HEK293 (cell line): ENCODE data around the gene CHD2.

Experiments used
- BCL11A ChIP-seq: fragments of 450-650 bp; formaldehyde crosslinking; IDR thresholded peaks from 2 replicates; pipeline ENCODE4 v1.5.1; 2016; ENCODE audit warnings: low read depth, missing biosample characterization, missing genetic modification characterization
- GFI1B ChIP-seq: fragments of 450-650 bp; formaldehyde crosslinking; IDR thresholded peaks from 2 replicates; pipeline ENCODE4 v1.5.1; 2016; ENCODE audit warnings: missing biosample characterization, missing genetic modification characterization
- HOXC10 ChIP-seq: sonication (generic); formaldehyde crosslinking; IDR thresholded peaks from 2 replicates; pipeline ENCODE4 v1.8.1; 2023; ENCODE audit warnings: mild to moderate bottlenecking, missing genetic modification reagents
- KLF1 ChIP-seq: fragments of 450-650 bp; formaldehyde crosslinking; IDR thresholded peaks from 2 replicates; pipeline ENCODE4 v1.5.1; 2016; ENCODE audit warnings: missing biosample characterization, missing genetic modification characterization
- OSR2 ChIP-seq: fragments of 450-650 bp; formaldehyde crosslinking; IDR thresholded peaks from 2 replicates; pipeline ENCODE4 v1.5.1; 2016; ENCODE audit warnings: missing biosample characterization, missing genetic modification characterization
- RBAK ChIP-seq: fragments of 450-650 bp; formaldehyde crosslinking; IDR thresholded peaks from 2 replicates; pipeline ENCODE4 v1.5.1; 2016; ENCODE audit warnings: missing biosample characterization, missing genetic modification characterization
- REPIN1 ChIP-seq: fragments of 450-650 bp; formaldehyde crosslinking; IDR thresholded peaks from 2 replicates; pipeline ENCODE4 v1.5.1; 2017; ENCODE audit warnings: missing biosample characterization, missing genetic modification characterization, low read depth
- ZBTB1 ChIP-seq: fragments of 450-650 bp; formaldehyde crosslinking; IDR thresholded peaks from 2 replicates; pipeline ENCODE4 v1.5.1; 2016; ENCODE audit warnings: missing biosample characterization, missing genetic modification characterization
- ZBTB17 ChIP-seq: fragments of 450-650 bp; formaldehyde crosslinking; IDR thresholded peaks from 2 replicates; pipeline ENCODE4 v1.5.1; 2016; ENCODE audit warnings: missing biosample characterization, missing genetic modification characterization
- ZEB2 ChIP-seq: fragments of 450-650 bp; formaldehyde crosslinking; IDR thresholded peaks from 2 replicates; pipeline ENCODE4 v1.5.1; 2016; ENCODE audit warnings: missing biosample characterization, missing genetic modification characterization
- ZIC2 ChIP-seq: fragments of 450-650 bp; formaldehyde crosslinking; IDR thresholded peaks from 2 replicates; pipeline ENCODE4 v1.5.1; 2016; ENCODE audit warnings: missing biosample characterization, missing genetic modification characterization
- ZNF132 ChIP-seq: fragments of 450-650 bp; formaldehyde crosslinking; IDR thresholded peaks from 2 replicates; pipeline ENCODE4 v1.5.1; 2017; ENCODE audit warnings: missing biosample characterization, missing genetic modification characterization, borderline replicate concordance
- ZNF155 ChIP-seq: fragments of 450-650 bp; formaldehyde crosslinking; IDR thresholded peaks from 2 replicates; pipeline ENCODE4 v1.5.1; 2016; ENCODE audit warnings: missing biosample characterization, missing genetic modification characterization
- ZNF184 ChIP-seq: fragments of 450-650 bp; IDR thresholded peaks from 2 replicates; pipeline ENCODE4 v1.5.1; 2018; ENCODE audit warnings: missing biosample characterization, mild to moderate bottlenecking, missing genetic modification characterization
- ZNF2 ChIP-seq: fragments of 450-650 bp; formaldehyde crosslinking; IDR thresholded peaks from 2 replicates; pipeline ENCODE4 v1.5.1; 2016; ENCODE audit warnings: missing biosample characterization, missing genetic modification characterization
- ZNF266 ChIP-seq: fragments of 450-650 bp; formaldehyde crosslinking; IDR thresholded peaks from 2 replicates; pipeline ENCODE4 v1.5.1; 2016; ENCODE audit warnings: missing biosample characterization, missing genetic modification characterization, low read depth
- ZNF302 ChIP-seq: fragments of 450-650 bp; formaldehyde crosslinking; IDR thresholded peaks from 2 replicates; pipeline ENCODE4 v1.5.1; 2016; ENCODE audit warnings: missing biosample characterization, missing genetic modification characterization, low read depth
- ZNF341 ChIP-seq: fragments of 450-650 bp; formaldehyde crosslinking; IDR thresholded peaks from 2 replicates; pipeline ENCODE4; 2016; ENCODE audit warnings: low read depth, missing biosample characterization, missing genetic modification characterization
- ZNF350 ChIP-seq: fragments of 450-650 bp; formaldehyde crosslinking; IDR thresholded peaks from 2 replicates; pipeline ENCODE4 v1.5.0; 2017; ENCODE audit warnings: missing biosample characterization, mild to moderate bottlenecking, missing genetic modification characterization
- ZNF426 ChIP-seq: fragments of 450-650 bp; formaldehyde crosslinking; IDR thresholded peaks from 2 replicates; pipeline ENCODE4 v1.5.1; 2017; ENCODE audit warnings: missing biosample characterization, missing genetic modification characterization, mild to moderate bottlenecking, inconsistent platforms, moderate library complexity
- ZNF510 ChIP-seq: fragments of 450-650 bp; formaldehyde crosslinking; IDR thresholded peaks from 2 replicates; pipeline ENCODE4 v1.5.1; 2018; ENCODE audit warnings: mild to moderate bottlenecking, missing genetic modification characterization, missing biosample characterization; ENCODE audit not compliant: insufficient replicate concordance
- ZNF561 ChIP-seq: fragments of 450-650 bp; IDR thresholded peaks from 2 replicates; pipeline ENCODE4 v1.5.1; 2018; ENCODE audit warnings: missing biosample characterization, missing genetic modification characterization, borderline replicate concordance
- ZNF571 ChIP-seq: fragments of 450-650 bp; formaldehyde crosslinking; IDR thresholded peaks from 2 replicates; pipeline ENCODE4 v1.5.0; 2017; ENCODE audit warnings: missing biosample characterization, missing genetic modification characterization
- ZNF585B ChIP-seq: fragments of 450-650 bp; formaldehyde crosslinking; IDR thresholded peaks from 2 replicates; pipeline ENCODE4 v1.5.1; 2016; ENCODE audit warnings: missing biosample characterization, missing genetic modification characterization
- ZNF610 ChIP-seq: fragments of 450-650 bp; formaldehyde crosslinking; IDR thresholded peaks from 2 replicates; pipeline ENCODE4 v1.5.1; 2016; ENCODE audit warnings: missing biosample characterization, missing genetic modification characterization, borderline replicate concordance
- ZNF621 ChIP-seq: fragments of 450-650 bp; formaldehyde crosslinking; IDR thresholded peaks from 2 replicates; pipeline ENCODE4 v1.5.1; 2017; ENCODE audit warnings: missing biosample characterization, missing genetic modification characterization
- ZNF629 ChIP-seq: fragments of 450-650 bp; formaldehyde crosslinking; IDR thresholded peaks from 2 replicates; pipeline ENCODE4 v1.5.1; 2017; ENCODE audit warnings: missing biosample characterization, missing genetic modification characterization
- ZNF747 ChIP-seq: fragments of 450-650 bp; formaldehyde crosslinking; IDR thresholded peaks from 2 replicates; pipeline ENCODE4 v1.5.1; 2016; ENCODE audit warnings: missing biosample characterization, missing genetic modification characterization
- ZNF785 ChIP-seq: fragments of 450-650 bp; formaldehyde crosslinking; IDR thresholded peaks from 2 replicates; pipeline ENCODE4 v1.5.1; 2016; ENCODE audit warnings: missing biosample characterization, missing genetic modification characterization
- ZXDB ChIP-seq: fragments of 450-650 bp; formaldehyde crosslinking; IDR thresholded peaks from 2 replicates; pipeline ENCODE4 v1.5.1; 2016; ENCODE audit warnings: missing biosample characterization, missing genetic modification characterization
- TF ChIP-seq, protein P1 (sequence below): fragments of 450-650 bp; formaldehyde crosslinking; IDR thresholded peaks from 2 replicates; pipeline ENCODE4 v1.5.1; 2016; ENCODE audit warnings: missing biosample characterization, missing genetic modification characterization
- TF ChIP-seq, protein P2 (sequence below): fragments of 450-650 bp; formaldehyde crosslinking; IDR thresholded peaks from 2 replicates; pipeline ENCODE4 v1.5.1; 2016; ENCODE audit warnings: missing biosample characterization, missing genetic modification characterization
- TF ChIP-seq, protein P3 (sequence below): fragments of 450-650 bp; formaldehyde crosslinking; IDR thresholded peaks from 2 replicates; pipeline ENCODE4 v1.5.1; 2017; ENCODE audit warnings: missing biosample characterization, missing genetic modification characterization
- TF ChIP-seq, protein P4 (sequence below): fragments of 450-650 bp; formaldehyde crosslinking; IDR thresholded peaks from 2 replicates; pipeline ENCODE4 v1.5.1; 2016; ENCODE audit warnings: missing biosample characterization, missing genetic modification characterization

The CHD2 gene

DNA sequence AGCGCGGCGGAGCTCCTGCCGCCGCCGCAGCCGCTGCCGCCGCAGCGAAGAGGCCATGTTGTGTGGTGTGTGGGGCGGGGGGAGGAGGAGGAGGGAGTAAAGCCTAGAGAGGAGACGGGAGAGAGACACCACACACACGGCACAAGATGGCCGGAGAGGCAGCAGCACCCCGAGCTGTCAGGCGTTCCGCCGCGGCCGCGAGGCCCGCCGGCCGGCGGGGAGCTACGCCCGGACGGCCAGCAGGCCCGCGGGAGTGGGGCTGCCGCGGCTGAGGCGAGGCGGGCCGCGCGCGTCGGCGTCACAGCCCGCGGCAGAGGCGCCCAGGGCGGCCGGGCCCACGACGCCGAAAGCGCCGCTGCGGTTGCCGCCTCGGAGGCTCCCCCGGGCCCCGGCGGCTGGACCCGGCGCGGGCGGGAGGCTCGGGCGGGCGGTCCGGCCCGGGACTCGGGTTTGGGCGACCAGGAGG lies 17.4 kb upstream of the CHD2 start (continued):
- TF ChIP-seq REPIN1 (no peak), ZNF266 (tag by site-specific recombination) (no peak), ZNF132 (tag by site-specific recombination) (no peak), ZNF426 (tag by site-specific recombination) (no peak), ZNF510 (tag by site-specific recombination) (no peak), ZXDB (tag by site-specific recombination) (no peak), KLF1 (peak; percentile 9; the same call in 1 of the 2 replicates), ZNF184 (tag by site-specific recombination) (no peak), ZNF350 (tag by site-specific recombination) (no peak), ZNF747 (tag by site-specific recombination) (no peak), ZNF629 (no peak), ZNF341 (tag by site-specific recombination) (no peak), ZNF621 (no peak), OSR2 (no peak), ZIC2 (tag by site-specific recombination) (no peak), BCL11A (tag by site-specific recombination) (no peak), ZEB2 (tag by site-specific recombination) (no peak), ZNF302 (no peak), ZNF571 (tag by site-specific recombination) (no peak), RBAK (tag by site-specific recombination) (no peak), ZNF2 (no peak), ZNF561 (no peak), ZBTB1 (no peak), ZNF785 (tag by site-specific recombination) (no peak), HOXC10 (CRISPR knock-in tag) (peak; percentile 64; the same call in 1 of the 2 replicates), ZNF155 (no peak), GFI1B (tag by site-specific recombination) (no peak), ZNF585B (tag by site-specific recombination) (no peak), ZBTB17 (tag by site-specific recombination) (no peak), ZNF610 (no peak)
- TF ChIP-seq, protein P1, sequence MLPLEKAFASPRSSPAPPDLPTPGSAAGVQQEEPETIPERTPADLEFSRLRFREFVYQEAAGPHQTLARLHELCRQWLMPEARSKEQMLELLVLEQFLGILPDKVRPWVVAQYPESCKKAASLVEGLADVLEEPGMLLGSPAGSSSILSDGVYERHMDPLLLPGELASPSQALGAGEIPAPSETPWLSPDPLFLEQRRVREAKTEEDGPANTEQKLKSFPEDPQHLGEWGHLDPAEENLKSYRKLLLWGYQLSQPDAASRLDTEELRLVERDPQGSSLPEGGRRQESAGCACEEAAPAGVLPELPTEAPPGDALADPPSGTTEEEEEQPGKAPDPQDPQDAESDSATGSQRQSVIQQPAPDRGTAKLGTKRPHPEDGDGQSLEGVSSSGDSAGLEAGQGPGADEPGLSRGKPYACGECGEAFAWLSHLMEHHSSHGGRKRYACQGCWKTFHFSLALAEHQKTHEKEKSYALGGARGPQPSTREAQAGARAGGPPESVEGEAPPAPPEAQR: no peak
- TF ChIP-seq, protein P2, sequence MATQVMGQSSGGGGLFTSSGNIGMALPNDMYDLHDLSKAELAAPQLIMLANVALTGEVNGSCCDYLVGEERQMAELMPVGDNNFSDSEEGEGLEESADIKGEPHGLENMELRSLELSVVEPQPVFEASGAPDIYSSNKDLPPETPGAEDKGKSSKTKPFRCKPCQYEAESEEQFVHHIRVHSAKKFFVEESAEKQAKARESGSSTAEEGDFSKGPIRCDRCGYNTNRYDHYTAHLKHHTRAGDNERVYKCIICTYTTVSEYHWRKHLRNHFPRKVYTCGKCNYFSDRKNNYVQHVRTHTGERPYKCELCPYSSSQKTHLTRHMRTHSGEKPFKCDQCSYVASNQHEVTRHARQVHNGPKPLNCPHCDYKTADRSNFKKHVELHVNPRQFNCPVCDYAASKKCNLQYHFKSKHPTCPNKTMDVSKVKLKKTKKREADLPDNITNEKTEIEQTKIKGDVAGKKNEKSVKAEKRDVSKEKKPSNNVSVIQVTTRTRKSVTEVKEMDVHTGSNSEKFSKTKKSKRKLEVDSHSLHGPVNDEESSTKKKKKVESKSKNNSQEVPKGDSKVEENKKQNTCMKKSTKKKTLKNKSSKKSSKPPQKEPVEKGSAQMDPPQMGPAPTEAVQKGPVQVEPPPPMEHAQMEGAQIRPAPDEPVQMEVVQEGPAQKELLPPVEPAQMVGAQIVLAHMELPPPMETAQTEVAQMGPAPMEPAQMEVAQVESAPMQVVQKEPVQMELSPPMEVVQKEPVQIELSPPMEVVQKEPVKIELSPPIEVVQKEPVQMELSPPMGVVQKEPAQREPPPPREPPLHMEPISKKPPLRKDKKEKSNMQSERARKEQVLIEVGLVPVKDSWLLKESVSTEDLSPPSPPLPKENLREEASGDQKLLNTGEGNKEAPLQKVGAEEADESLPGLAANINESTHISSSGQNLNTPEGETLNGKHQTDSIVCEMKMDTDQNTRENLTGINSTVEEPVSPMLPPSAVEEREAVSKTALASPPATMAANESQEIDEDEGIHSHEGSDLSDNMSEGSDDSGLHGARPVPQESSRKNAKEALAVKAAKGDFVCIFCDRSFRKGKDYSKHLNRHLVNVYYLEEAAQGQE: no peak
- TF ChIP-seq, protein P3, sequence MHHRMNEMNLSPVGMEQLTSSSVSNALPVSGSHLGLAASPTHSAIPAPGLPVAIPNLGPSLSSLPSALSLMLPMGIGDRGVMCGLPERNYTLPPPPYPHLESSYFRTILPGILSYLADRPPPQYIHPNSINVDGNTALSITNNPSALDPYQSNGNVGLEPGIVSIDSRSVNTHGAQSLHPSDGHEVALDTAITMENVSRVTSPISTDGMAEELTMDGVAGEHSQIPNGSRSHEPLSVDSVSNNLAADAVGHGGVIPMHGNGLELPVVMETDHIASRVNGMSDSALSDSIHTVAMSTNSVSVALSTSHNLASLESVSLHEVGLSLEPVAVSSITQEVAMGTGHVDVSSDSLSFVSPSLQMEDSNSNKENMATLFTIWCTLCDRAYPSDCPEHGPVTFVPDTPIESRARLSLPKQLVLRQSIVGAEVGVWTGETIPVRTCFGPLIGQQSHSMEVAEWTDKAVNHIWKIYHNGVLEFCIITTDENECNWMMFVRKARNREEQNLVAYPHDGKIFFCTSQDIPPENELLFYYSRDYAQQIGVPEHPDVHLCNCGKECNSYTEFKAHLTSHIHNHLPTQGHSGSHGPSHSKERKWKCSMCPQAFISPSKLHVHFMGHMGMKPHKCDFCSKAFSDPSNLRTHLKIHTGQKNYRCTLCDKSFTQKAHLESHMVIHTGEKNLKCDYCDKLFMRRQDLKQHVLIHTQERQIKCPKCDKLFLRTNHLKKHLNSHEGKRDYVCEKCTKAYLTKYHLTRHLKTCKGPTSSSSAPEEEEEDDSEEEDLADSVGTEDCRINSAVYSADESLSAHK (tag by site-specific recombination): no peak
- TF ChIP-seq, protein P4, sequence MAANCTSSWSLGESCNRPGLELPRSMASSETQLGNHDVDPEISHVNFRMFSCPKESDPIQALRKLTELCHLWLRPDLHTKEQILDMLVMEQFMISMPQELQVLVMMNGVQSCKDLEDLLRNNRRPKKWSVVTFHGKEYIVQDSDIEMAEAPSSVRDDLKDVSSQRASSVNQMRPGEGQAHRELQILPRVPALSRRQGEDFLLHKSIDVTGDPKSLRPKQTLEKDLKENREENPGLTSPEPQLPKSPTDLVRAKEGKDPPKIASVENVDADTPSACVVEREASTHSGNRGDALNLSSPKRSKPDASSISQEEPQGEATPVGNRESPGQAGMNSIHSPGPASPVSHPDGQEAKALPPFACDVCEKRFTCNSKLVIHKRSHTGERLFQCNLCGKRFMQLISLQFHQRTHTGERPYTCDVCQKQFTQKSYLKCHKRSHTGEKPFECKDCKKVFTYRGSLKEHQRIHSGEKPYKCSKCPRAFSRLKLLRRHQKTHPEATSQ (tag by site-specific recombination): no peak
